ENCODE data around the gene MUL1.
"Not testable (repeated sequence)": the region's sequence is repeated elsewhere in the genome, so short reads cannot be mapped to it uniquely, and the experiment has no call there.

The MUL1 gene, protein sequence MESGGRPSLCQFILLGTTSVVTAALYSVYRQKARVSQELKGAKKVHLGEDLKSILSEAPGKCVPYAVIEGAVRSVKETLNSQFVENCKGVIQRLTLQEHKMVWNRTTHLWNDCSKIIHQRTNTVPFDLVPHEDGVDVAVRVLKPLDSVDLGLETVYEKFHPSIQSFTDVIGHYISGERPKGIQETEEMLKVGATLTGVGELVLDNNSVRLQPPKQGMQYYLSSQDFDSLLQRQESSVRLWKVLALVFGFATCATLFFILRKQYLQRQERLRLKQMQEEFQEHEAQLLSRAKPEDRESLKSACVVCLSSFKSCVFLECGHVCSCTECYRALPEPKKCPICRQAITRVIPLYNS

DNA sequence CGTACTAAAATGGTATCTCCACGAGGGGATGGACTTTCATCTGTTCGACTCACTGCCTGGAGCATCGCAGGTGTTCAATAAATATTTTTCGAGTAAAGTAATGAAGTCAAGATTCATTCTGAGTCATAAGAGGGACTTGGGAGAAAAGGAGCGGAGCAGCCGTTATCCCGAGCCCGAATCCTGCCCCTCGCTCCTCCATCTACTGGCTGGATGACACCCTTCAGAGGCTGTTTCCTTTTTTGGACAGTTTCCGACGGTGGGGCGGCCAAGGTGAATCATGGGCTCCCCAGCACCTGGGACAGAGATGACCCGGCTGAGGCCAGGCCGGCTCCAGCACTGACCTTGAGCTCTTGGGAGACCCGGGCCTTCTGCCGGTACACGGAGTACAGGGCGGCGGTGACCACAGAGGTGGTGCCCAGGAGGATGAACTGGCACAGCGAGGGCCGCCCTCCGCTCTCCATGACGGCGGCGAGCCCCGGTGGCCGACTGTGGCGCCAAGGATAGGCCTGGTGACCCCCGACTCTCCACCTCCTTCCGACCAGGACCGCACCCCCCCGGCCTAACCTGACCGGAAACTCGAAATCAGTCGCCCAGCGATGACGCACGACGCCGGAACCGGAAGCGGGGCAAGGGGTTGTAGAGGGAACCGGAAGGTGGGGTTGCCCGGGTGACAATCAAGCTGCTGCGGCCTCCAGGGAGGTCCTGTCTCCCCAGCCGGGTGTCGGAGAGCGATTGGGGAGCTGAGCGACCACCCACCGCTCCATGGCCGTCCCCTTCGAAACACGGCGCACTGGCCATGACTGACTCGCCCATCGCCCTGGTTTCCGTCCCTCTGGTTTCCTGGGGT lies at the start of gene MUL1:
TSS of gene MUL1 (minus strand) at position 588 of the 847 bp plus-strand sequence. CDS start at position 461, 127 bp downstream.
- DNase-seq: peak; percentile 47

DNA sequence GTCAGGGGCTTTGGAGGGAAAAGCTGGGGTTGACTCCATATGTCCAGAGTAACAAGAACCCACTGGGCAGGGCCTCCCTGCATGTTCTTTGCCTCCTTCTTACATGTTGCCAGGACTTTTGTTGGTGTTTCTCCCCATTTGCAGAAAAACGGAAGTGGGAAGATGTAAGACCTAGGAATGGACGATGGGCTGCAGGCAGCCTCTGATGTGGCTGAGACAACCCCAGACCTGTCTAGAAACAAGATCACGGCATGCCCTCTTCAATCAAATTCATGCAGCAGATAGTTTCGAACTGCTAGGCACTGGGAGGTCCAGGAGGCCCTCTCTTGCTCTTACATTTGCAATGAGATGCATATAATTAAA lies 47.8 kb upstream of the MUL1 start:
- no peak for DNase-seq

DNA sequence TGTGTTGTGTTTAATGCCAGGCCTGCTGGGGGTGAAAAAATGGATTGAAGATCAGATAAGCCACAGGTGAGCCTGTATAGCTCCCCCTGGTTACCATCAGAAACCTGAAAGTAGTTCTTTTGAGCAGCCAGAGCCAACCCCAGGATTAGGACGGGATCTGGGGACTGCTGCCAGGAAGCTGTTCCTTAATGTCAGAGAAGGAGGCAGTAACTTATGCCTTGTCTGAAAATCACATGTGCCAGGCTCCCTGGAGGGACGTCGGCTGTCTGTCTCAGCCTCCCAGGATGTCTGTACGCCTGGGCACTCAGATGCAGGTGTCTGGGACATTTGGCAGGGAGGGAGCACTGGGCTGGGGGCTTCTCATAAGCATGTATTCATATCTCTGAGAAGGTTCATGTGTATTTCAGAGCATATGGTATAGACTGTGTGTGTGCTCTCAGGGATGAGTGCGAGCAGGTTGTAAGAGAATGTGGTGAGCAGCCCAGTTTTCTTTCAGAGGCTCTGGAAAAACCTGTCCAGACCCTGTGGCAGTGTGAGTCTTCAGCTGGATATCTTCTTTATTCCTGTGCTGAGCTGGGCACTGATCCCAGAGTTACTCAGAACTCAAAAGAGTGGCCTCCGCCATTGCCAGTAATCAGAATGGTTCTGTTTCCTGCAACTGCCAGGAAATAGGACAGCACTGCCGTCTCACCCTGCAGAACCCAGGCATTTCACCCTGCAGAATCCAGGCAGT lies 47.2 kb upstream of the MUL1 start:
- DNase-seq: no peak

DNA sequence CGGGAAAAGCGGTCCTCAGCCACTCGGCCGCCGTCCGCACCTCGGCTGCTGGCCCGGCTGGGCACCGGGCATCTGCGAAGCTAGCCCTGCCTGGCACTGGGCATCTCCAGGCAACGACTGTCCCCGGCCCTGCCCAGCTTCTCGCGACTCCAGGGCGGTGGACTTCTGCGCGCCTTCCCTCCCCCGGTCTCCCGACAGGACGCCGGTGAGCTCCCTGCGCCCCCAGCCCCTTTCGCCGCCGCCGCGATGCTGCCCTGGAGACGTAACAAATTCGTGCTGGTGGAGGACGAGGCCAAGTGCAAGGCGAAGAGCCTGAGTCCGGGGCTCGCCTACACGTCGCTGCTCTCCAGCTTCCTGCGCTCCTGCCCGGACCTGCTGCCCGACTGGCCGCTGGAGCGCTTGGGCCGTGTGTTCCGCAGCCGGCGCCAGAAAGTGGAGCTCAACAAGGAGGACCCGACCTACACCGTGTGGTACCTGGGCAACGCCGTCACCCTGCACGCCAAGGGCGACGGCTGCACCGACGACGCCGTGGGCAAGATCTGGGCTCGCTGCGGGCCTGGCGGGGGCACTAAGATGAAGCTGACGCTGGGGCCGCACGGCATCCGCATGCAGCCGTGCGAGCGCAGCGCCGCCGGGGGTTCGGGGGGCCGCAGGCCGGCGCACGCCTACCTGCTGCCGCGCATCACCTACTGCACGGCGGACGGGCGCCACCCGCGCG lies 44.9 kb upstream of the MUL1 start:
- no peak for DNase-seq

DNA sequence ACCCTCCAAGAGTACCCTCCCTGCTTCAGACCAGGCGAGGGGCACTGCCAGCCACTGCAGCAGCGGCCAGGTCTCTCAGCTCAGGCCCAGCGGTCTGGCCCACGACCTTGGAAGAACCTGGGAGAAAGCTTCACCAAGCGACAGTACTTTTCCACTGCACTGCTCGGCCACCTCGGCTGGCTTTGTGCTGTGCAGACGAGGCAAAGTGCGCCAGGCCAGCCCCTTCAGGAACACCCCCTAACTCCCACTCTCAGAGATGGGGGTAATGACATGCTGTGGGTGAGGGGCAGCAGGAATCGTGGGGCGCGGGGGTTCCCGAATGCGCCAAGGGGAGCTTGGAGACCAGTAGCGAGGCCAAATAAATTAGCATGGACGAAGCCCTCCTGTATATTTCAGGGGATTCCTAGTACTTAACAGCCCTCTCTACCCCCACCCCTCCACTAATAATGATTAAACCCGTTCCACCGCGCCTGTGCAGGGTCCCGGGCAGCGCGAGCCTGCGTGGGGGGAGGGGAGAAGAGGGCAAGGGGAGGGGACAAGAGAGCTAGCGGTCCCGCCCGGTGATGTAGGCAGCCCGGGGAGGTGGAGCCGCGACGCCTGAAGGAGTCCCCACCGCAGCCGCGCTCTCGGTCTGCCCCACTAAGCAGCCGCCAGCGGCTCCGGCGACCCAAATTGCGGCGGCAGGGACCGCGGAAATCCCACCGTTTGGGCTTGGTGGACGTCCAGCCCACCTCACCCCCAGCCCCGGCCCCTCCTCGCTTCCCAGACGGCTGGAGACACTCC lies 44.2 kb upstream of the MUL1 start, which contains the start of gene FAM43B:
TSS of gene FAM43B (plus strand) at position 629 of the 783 bp plus-strand sequence. CDS start 401 bp downstream, outside the sequence.
- DNase-seq: no peak

DNA sequence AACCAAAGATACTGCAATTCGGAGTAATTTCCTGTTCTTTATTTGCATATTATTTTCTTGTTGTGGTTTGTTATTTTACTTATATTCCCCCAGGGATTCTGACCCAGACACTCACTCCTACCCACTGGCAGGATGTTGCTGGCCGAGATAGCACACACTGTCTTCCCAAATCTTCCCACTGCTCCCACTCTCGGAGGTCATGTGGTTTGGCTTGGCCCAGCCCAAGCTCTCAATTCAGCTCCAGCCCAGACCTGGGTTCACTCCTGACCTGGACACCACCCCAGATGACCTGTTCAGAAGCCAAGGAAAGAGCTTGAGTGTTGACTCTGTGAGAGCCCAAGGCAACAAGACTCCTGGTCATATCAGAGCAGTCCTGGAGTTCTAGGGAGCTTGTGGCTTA lies 43.2 kb upstream of the MUL1 start:
- DNase-seq: no peak

DNA sequence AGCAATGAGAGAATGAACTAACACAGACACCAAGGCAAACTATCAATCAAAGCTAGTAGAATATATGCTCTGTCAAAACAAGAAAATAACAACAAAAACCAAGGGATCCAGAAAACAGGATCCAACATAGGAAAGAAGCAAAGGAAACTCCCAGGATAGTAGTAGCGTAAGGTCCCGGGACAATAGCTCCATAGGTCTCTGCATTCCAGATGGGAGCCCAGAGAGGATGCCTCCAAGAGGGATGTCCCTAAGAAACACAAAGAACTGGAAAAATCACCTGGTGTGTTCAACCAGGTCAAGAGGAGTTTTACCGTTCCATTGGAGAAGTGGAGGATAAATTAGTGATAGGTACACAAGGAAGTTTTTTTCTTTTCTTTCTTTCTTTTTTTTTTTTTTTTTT lies 38.7 kb upstream of the MUL1 start:
- no peak for DNase-seq

DNA sequence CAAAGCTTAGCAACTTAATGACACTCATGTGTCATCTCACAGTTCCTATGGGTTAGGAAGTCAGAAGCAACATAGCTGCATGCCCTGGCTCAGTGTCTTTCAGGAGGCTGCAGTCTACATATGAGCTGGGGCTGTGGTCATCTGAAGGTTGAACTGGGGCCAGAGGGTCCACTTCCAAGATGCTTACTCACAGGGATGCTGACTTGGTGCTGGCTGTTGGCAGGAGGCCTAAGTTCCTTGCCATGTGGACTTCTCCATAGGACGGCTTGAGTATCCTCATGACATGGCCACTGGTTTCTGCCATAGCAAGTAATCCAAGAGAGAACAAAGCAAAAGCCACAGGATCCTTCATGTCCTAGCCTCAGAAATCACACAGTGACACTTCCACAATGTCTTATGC lies 32.3 kb upstream of the MUL1 start:
- no peak for DNase-seq

DNA sequence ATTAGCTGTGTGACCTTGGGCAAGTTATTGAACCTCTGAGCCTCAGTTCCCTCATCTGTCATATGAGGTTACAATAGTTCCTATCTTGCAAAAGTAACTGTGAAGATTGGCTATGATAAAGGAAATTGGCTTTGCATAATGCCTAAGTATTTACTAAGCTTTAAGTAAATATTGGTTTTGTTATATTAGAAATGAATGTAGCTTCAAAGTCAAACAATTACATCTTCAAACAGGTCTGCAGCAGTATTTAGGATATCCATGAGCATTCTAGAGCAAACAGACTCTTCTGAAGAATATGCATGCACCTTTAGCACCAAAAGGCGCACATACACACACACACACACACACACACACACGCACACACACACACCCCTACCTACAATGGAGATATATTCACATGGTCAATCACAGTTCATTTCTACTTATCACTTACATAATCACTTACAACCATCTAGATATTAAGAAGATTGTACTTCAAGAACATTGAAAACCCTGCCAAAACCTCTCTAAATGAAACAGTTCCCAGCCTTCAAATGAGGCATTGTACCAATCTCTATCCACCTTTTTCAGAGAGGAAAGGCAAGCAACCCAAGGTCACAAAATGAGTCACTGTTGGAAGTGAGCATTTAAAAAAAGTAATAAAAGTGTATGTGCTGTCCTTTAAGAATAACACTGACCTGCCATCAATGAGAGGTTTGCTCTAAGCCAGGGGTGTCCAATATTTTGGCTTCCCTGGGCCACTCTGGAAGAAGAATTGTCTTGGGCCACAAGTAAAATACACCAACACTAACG lies 31.0 kb upstream of the MUL1 start:
- DNase-seq: no peak

DNA sequence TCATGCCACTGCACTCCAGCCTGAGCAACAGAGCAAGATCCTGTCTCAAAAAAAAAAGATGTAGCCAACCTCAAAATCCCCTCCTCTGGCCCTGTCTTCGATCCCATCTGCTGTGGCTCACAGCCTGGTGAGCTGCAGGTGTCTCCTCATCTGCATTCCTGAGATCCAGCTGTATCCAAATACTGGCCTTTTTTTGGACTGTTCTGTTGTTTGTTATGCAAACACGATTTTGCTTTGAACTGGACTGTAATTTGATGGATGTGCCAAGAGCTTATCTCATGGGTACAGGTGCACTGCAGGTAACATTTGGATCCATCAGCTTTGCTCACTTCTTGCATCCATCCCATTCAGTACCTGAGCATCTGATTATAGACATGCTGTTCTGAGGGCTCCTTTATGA lies 30.3 kb upstream of the MUL1 start:
- no peak for DNase-seq

DNA sequence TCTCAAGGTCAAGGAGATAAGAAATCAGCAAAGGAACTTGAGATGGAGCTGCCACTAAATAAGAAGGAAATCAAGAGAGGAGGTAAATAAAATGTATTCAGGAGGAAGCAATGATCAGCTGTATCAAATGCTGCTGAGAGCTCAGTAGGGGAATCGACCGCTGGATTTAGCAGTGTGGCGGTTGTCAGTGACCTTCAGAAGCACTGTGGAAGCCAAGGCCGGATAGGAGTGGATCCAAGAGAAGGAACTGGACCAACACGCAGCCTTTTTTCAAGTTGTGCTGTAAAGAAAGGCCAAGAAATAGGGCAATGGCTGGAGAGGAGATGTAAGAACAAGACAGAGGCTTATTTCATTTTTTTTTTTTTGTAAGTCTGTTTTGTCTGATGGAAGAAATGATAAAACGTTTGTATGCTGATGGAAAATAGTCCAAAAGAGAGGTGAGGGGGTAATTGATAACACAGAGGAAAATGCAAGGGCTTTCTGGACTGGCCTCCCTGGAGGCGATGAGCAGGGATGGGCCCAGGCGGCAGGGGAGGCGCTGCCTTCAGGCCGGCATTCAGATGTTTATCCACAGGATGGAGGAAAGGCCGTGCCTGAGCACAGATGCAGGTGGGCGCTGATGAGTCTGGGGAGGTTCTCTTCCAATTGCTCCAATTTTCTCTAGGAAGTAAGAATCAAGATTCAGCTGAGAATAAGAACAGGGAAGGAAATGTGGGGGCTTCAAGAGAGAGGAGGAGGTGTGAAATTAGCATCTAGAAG lies 26.9 kb upstream of the MUL1 start:
- no peak for DNase-seq

DNA sequence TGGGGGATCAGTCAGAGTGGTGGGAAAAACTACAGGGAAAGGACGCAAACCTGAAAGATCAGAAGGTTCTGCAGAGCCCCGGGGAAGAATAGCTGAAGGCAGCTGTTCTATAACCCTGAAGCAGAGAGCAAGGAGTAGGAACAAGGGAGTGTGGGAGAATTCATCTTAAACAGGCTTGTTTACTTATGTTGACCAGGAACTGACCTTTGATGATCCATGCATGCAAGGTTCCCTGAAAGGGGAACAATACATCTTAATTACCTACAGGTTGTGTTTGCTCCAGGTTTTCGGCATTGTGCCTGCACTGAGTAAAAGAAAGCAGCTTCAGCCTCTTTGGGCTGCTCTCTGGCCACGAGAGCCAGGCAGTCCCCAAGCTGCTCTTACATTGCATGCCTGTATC lies 25.7 kb upstream of the MUL1 start:
- no peak for DNase-seq

DNA sequence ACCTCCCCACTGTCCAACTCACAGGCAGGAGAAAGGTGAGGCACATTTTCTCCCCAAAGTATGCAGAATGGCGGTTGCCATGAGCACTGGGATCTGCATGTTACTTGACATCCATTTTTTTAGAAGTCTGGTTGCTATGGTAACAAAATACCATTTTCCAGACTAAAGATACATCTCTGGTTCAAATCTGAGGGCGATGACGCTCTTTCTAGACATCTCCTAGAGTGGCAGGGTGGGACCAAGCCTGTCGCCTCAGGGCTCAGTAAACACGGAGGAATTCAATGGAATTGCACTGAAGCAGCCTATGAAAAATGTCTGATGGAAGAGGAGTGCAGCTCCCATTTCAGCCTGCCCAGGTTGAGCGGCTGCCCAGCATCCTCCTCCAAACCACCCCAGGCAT lies 22.9 kb upstream of the MUL1 start:
- DNase-seq: no peak

DNA sequence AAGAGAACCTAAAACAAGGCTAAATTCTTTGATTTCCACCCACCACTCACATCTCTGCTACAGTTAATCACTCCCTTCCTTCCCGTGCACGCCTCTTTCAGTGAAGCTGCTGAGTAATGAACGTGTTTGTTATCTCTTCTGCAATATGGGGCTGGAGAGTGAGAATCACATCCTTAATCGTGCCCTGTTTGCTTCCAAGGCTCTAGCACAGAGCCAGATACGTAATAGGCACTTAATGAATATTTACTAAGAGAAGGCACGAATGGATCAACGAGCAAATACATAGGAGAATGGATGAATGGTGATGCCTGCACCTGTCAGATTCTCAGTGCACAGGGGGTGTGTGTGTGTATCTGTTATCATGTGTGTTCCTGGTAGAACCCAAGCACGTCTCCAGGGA lies 22.4 kb upstream of the MUL1 start:
- no peak for DNase-seq

DNA sequence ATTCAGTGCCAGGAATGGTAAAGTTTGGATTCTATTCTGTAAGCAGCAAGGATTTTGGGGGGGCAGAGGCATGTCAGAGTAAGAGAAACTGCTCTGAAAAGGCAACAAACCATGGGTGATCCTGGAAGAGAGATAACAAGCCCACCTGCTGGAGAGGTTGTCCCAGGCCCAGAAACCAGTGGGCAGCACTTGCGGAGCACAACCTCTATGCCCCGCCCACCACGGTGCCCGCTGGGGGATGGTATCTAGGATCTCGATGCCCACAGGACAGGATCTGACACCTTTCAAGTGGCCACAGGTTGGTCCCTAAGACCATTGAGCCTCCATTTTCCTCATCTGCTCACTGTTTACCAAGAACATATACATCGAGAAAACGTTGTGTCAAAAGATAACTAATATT lies 20.3 kb upstream of the MUL1 start:
- DNase-seq: no peak

DNA sequence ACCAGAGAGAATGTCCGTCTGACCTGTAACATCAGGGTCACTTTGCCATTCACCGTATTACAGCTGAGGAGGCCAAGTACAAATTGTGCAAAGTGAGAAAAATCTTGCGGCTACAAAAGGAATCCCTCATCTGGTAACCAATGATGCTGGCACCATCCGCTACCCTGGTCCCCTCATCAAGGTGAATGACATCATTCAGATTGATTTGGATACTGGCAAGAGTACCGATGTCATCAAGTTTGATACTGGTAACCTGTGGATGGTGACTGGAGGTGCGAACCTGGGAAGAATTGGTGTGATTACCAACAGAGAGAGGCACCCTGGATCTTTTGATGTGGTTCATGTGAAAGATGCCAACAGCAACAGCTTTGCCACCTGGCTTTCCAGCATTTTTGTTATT lies 18.3 kb upstream of the MUL1 start:
- no peak for DNase-seq

DNA sequence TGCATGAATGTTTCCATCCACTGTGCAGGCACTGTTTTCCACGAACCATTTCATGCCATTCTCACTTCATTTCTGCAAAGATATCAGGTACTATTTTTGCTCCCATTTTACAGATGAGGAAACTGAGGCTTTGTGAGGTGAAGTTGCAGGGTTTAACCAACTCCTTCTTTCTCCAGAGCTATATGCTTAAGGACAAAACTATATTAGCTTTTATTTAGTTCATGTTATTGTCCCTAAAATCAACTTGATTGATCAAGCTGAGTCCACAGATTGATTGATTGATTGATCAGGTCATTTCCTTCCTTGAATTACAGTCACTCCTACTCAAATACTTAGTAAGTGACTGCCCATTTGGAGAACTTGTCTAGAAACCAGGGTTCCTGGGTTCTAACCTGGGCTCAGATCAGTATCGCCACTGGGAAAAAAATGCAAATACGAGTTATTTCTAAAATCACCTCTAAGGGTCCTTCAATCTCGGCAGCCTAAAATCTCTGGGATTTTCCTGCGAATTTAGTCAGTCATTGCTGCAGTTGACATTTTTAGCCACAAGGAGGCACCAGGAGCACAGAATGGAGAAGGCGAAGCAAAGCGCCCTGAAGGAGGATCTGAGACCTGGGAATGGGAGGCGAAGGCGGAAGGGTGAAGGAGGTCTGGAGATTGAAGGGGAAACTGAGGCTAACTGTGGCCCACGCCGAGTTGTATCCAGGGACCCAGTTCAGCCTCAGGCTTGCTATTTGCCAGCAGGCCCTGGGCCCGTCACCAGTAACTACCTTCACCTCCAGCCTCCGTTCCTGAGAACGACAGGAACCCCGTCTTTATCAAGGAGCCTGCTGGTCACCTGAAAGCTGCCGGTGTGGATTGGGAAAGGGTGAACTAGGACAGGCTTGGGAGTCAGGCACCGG lies 14.3 kb upstream of the MUL1 start:
- DNase-seq: peak; percentile 17

DNA sequence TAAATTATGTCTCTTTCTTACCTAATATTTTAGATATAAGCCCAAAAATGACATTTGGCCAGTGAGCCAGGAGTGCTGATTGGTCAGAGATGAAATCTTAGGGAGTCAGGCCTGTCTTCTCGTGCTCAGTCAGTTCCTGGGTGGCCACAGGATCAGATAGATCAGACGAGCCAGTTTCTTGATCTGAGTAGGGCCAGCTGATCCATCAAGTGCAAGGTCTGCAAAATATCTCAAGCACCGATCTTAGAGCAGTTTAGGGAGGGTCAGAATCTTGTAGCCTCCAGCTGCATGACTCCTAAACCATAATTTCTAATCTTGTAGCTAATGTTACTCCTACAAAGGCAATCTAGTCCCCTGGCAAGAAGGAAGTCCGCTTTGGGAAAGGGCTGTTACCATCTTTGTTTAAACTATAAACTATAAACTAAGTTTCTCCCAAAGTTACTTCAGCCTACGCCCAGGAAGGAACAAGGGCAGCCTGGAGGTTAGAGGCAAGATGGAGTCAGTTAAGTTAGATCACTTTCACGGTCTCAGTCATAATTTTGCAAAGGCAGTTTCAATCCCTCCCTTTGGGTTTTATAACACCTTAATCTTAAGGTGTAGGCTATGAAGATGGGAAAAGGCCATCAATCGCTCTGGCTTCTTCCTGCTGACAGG lies 11.8 kb upstream of the MUL1 start:
- not testable (repeated sequence) for DNase-seq
